Bone marrow (tissue), 2 donors: Measurements from ENCODE around the gene MLX.

ENCODE experiments used
- DNase-seq, 2 donors: peaks; one replicate each; lab custom pipeline; 2025; lab: John Stamatoyannopoulos, UW

MLX gene, protein sequence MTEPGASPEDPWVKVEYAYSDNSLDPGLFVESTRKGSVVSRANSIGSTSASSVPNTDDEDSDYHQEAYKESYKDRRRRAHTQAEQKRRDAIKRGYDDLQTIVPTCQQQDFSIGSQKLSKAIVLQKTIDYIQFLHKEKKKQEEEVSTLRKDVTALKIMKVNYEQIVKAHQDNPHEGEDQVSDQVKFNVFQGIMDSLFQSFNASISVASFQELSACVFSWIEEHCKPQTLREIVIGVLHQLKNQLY

DNA sequence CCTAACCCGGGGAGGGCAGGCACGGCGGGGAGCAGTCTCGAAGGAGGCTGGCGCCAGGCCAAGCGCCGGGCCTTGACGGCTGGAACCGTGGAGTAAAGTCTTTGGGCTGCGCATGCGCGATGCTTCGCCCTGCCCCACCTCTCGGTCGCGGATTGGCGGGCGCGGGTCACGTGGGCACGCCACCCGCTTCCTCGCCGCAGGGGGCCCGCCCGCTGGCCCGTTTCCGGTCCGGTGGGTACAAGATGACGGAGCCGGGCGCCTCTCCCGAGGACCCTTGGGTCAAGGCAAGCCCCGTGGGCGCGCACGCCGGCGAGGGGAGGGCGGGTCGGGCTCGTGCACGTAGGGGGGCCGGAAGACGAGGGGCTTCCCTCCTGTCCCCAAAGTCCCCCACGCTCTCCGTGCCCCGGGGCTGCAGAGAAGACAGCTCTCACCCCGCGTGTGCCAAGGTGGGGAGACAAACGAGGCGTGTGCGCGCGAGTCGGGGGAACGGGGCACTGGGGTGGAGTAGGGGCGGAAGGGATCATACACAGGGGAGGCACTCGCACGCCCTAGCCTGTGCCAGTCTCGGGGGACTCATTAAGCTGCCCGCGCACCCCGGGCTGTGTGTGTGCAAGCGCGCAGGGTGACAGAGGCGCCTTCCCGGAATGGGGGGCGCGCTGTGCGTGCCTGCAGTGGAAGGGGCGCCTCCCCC lies at the start of gene MLX:
Gene MLX (plus strand): TSS at position 218 of the 691 bp plus-strand sequence. CDS start 25 bp downstream, at position 243.
- peak; percentile 66 to 69 for DNase-seq

DNA sequence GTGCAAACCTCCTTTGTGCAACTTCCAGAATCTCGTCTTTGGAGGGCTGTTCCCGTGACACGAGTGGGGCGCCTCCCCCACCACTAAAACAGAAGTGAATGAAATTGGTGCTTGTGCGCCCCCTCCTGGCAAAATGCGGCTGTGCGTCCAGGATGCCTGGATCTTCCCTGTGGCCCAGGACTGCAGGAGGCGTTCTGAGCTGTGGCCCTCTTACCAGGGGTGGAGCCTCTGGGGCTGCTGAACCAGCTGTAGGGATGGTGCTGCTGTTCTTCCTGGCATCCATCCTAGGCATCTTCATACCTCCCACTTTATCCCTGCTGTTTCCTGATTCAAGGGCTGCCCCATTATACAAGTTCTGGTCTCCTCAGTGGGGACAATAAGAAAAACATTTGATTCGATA lies 49.4 kb upstream of the MLX start:
- DNase-seq = peak; percentile 59 to 65

DNA sequence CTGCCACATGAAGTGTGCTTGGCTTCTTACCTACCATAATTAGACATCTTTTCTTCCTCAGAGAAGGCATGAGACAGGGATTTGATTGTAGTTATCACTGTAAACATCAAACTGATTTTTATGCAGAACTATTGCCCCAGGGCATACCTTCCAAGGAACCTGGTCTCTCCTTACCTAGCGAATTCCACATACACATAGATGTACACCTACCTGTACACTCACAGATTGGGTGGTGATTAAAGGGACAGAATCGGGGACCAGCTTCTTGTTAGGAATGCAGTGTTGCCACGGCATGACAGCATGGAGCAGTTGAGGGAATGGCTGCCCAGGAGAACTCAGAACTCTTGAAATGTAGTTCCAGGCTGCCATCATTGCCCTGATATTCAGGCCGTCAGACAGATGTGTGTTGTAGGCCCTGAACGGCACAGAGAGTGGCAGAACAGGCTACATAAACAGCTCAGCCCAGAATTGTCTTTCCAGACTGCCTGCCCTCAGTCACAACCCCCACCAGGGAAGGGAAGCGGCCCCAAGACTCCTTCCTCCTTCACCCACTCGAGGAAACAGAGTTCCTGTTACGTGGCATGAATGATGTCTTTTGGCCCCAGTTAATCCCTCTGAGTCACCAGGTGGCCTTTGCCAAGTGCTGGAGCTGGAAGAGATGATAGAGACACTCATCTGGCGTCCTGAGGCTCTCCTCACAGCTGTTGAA lies 48.7 kb upstream of the MLX start:
- DNase-seq = peak; percentile 40 to 79

DNA sequence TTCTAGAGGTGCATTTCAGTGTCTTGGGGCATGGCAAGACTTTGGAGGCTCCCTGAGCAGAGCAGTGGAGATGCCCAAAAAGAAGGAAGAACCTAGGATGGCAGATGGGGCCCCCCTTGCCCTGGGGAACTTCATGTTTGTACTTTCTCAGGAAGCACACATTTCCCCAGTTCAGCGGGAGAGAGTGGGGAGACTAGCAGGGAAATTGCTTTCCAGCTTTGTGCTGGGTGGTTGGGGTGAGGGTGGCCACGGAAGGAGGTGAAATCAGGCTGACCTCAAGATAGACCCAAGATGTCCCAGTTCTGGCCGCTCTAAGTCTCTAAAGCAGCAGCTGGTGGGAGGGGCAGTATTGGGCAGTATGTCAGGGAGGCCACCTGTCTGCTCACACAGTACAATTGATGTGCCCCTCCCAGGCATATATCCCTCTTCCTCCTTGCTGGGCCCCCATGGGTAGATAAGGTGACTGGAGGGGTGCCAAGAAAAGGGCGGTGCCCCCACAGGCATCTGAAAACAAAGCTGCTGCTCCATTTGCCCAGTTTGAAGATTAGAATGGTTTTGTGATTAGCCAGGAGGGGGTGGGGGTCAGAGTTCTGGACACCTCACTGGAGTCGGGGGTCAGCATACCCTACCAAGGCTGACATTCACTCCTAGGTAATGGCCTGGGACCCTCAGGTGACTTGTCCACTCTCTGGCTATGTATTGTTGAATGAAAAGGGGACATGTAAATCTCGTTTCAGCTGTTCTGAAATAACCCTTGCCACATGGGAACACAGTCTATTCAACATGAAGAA lies 48.0 kb upstream of the MLX start:
- DNase-seq = peak in 1 of 2 donors; percentile 40

DNA sequence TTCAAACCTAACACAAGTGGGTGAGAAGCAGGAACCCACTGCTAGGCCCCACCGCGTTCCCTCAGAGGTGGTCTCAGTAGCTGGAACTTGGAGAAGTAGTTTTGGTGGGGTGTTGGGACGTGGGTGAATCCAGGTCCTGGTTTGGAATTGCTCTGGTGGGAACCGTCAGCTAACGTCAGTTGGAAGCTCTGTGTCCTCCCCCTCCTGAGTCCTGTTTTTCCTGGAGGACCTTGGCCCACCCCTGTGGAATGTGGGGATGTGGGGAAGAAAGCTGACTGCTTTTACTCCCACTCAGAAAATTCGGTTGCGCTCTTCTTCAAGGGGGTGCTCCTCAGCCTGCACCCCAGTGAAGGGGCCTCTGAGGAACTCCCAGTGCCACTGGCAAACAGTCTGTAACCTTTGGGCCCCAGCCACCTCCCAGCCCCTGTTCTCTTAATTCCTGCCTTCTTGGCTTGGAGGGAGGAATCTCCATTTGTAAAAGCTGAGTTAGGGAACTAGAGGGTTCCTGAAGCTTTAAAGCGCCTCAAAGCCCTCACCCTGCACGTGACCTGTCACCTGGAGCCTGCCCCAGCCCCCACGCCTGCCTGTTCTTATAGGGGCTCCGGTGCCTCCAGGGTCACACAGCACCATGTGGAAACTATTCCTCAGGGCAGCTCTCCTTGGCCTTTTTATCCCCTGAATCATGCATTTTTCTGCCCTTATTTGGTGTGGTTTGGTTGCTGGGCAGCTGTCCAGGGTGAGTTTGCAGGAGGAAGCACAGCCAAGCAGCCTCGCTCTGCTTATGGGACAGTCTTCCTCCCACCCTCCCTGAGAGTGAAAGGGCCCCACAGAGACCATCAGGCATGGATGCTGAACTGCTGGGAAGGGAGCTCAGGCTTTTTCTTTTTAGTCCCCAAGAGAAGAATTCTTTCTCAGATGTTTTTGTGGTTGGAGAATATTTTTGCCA lies 47.1 kb upstream of the MLX start:
- peak in 1 of 2 donors; percentile 15 for DNase-seq

DNA sequence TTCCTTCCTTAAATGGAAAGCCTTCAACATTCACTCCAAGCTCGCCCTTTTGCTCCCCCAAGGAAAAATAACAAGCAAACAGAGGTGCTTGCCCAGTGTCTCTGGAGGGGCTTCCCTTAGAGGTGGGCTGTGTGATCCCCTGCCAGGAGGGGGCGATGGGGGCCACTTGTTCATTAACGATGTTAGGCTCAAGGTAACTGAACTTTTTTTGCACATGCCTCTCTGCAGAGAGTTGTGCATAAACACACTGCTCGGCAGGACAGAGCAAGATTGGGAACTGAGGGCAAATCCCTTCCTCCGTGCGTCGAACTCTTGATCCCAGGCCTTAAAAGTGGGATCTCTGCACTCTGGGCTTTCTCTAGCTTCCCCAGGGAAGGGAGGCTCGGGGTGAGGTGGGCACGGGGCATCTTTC lies 46.4 kb upstream of the MLX start:
- no peak for DNase-seq

DNA sequence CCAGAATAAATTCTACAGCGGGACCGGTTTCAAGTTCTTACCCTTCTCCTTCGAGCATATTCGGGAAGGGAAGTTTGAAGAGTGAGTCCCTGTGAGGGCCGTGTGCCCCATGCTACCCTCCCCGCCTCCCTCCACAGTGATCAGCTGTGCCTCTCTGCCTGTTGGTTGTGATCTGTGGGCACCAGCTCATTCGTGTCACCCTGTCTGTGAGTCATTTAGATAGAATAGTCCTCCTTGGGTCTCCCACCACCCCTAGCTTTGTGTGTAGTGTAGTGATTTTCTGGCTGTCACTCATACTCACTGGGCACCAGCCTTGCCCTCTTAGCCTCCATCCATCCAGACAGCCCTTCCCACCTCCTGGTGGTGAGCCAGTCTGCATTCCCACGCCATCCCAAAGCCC lies 45.9 kb upstream of the MLX start:
- DNase-seq = no peak

DNA sequence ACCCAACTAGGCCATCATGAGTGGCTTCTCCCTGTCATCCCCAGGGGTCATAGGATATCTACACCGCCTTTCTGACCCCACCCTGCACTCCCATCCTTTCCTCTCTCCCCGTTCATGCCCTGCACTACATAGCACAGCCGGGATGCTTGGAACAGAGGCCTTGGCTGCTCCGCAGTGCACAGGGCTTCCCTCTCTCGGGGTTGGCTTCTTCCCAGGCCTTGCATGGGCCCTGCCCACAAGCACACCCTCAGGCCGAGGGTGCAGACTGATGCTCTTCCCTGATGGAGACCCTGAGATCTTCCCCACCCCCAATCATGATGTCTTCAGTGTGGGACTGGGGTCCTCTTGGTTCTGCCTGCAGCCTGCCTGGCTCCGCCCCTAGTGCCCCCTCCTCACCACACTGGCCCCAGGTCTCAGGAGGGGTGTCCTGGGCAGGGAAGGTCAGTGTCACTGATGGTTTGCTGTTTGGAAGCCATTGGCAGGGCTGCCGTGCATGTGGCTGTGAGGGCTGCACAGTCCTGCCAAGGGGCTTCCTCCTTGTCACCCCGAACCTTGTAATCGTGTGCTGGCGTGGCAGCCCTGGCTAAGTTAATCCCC lies 45.1 kb upstream of the MLX start:
- DNase-seq = no peak

DNA sequence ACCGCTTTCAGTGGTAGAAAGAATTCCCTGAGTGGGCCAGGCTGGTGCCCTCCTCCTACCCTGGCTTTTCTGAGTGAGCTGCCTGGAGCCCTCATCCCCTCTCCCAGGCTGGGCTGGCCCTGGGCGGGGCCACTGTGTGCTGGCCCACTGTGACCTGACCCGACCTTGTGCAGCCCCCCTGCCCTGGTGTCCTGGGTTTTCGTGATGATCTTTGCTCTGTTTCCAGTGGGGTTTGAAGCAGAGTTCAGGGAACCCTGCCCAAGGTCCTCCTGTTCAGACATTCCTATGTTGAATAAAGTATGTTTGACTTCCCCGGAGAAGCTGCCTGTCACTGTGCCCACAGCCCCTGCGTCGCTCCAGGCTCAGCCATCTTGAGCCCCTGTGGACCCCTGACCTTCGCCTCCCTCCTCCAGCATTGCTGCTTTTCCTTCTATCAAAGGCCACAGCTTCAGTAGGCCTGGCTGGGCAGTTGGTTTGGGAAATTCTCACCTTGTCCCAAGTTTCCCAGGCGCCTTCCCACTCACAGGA lies 44.6 kb upstream of the MLX start:
- no peak for DNase-seq

DNA sequence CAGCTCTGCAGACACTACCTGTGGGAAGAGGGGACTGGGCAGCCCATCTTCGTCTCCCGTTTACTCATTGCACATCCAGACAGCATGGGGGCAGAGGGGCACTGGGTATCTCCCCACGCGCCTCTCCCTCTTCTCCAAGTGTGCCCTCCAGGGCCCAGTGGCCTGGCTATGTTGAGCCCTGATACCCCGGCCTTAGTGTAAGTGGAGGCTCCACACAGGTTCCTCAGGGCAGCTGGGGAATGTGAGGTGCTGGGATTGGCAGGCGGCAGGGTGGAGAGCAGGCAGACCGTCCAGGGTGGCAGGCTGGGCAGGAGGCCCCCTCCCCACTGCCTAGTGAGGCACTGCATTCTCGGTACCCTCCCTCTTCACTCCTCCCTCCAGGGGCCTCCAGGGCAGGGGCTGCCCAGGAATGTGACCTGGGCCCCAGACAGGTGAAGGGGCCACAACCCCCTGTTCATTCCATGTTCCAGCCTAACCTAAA lies 44.1 kb upstream of the MLX start:
- no peak for DNase-seq

DNA sequence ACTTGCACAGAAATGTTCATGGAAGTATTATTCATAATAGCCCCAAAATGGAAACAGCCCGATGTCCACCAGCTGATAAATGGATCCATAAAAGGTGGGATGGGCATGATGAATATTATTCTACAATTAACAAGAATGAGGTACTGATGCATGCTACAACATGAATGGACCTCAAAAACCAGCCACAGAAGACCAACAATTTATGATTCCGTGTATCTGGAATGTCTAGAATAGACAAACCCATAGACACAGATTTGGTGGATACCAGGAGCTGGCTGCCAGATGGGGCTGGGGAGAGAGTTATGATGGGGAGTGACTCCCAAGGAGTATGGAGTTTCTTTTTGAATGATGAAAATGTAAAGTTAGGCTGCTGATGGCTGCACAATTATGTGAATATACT lies 41.7 kb upstream of the MLX start:
- DNase-seq = no peak

DNA sequence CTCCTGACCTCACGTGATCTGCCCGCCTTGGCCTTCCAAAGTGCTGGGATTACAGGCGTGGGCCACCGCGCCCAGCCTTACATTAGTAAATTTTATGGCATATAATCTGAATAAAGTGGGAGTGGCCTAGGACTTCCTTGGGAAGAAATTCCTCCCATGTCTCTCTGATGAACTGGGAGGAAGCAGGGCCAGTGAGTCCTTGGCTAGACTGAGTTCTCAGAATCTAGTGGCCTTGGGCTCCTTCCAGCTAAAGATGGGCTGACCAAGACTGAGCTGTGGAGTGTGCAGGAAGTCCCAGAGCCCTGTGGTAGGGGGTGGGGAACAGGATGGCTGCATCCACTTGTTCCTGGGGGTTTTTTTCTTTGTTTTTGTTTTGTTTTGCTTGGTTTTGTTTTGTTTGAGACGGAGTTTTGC lies 40.9 kb upstream of the MLX start:
- no peak for DNase-seq

DNA sequence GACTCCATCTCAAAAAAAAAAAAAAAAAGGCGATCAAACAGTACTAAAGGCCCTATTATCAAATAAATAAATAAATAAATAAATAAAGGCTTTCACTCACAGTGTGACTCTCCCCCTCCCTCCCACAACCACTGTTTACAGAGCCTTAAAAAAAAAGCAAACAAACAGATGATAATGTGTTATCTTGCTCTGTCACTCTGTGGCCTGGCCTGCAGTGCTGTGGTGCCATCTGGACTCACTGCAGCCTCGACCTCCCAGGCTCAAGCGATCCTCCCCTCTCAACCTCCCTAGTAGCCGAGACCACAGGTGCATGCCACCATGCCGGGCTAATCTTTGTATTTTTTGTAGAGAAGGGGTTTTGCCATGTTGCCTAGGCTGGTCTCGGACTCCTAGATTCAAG lies 39.0 kb upstream of the MLX start:
- no peak for DNase-seq

DNA sequence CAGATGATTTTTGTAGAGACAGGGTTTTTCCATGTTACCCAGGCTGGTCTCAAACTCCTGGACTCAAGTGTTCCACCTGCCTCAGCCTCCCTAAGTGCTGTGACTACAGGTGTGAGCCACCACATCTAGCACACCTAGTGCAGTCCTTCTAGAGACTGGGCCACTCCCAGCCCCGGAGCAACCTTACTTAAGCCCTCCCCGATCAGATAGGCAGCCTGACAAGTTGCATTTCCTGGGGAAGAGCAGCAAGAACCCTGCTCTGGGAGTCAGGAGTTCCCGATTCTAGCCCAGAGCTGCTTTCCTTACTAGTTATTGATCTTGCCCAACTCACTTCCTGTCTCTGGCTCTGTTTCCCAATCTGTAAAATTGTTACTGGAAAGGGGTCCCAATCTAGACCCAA lies 37.8 kb upstream of the MLX start:
- no peak for DNase-seq

DNA sequence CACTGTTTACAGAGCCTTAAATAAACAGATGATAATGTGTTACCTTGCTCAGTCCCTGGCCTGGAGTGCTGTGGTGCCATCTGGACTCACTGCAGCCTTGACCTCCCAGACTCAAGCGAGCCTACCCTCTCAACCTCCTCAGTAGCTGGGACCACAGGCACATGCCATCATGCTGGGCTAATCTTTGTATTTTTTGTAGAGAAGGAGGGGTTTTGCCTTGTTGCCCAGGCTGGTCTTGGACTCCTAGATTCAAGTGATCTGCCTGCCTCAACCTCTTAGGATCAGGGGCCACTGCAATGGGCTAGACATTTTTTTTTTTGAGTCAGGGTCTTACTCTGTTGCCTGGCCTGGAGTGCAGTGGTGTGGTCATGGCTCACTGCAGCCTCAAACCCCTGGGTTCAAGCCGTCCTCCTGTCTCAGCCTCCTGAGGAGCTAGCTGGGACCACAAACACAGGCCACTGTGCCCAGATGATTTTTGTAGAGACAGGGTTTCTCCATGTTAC lies 35.9 kb upstream of the MLX start:
- no peak for DNase-seq

DNA sequence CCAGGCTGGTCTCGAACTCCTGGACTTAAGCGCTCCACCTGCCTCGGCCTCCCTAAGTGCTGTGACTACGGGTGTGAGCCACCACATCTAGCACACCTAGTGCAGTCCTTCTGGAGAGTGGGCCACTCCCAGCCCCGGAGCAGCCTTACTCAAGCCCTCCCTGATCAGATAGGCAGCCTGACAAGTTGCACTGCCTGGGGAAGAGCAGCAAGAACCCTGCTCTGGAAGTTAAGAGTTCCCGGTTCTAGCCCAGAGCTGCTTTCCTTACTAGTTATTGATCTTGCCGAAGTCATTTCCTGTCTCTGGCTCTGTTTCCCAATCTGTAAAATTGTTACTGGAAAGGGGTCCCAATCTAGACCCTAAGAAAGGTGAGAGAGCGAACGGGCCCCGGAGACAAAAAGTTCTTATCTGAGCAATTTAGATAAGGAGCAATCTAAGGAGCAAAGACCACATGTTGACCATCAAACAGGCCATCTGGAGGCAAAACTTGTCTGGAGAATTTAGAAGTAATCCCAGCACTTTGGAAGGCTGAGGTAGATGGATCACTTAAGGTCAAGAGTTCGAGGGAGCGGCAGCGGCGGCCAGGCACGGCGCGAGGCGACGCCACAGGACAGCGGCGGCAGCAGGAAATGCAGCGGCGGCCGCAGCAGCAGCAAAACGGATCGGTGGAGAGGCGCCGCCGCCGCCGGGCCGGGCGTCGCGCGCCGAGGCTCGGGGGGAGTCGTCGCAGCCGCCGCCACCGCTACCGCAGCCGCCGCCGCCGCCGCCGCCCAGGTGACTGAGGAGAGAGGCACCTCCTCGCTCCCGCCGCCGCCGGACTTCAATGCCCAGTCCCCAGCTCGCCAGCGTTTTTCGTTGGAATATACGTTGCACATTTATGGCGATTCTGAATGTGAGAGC lies 35.2 kb upstream of the MLX start:
- DNase-seq = peak; percentile 3 to 13

DNA sequence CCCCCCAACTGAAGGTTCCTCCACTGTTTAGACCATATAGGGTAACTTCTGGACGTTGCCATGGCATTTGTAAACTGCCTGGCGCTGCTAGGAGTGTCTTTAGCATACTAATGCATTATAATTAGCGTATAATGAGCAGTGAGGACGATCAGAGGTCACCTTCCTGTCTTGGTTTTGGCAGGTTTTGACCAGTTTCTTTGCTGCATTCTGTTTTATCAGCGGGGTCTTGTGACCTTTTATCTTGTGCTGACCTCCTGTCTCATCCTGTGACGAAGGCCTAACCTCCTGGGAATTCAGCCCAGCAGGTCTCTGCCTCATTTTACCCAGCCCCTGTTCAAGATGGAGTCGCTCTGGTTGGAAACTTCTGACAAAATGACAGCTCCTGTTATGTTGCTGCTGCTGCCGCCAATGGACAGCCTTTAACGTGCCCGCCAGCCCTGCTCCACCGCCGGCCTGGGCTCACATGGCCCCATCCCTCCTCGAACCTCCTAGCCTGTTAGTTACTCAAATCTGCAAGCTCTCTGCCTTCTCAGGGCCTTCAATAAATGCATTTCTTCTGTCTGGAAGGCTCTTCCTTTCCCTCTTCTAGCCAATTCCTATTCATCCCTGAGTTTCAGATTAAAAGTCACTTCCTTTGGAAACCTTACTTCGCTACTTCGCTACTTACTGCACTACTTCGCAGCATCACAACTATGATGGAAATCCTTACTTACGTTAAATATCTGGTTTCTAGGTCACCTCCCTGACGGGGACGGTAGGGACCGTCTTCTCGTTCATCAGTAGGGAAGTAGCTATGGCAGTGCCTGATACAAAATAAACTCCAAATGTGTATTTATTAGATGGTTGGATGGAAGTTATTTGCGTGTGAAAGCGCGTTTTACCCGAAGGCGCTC lies 31.5 kb upstream of the MLX start:
- peak in 1 of 2 donors; percentile 74 for DNase-seq

DNA sequence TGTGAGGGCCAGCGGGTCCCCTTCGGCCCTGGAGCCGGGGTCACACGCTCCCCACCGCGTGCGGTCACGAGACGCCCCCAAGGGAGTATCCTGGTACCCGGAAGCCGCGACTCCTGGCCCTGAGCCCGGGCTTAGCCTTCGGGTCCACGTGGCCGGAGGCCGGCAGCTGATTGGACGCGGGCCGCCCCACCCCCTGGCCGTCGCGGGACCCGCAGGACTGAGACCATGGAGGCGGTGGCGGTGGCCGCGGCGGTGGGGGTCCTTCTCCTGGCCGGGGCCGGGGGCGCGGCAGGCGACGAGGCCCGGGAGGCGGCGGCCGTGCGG lies 30.9 kb upstream of the MLX start, which contains the start of gene NAGLU:
Gene NAGLU (plus strand): TSS at position 194 of the 324 bp plus-strand sequence. CDS start 32 bp downstream, at position 226.
- peak; percentile 74 to 84 for DNase-seq
